Right hindlimb (tissue), 1 donor: ENCODE data around the gene IFI27L2.

Source experiments
- DNase-seq: peaks from one replicate; pipeline ENCODE4 v3.0.0-alpha.2; 2018

Gene IFI27L2

DNA sequence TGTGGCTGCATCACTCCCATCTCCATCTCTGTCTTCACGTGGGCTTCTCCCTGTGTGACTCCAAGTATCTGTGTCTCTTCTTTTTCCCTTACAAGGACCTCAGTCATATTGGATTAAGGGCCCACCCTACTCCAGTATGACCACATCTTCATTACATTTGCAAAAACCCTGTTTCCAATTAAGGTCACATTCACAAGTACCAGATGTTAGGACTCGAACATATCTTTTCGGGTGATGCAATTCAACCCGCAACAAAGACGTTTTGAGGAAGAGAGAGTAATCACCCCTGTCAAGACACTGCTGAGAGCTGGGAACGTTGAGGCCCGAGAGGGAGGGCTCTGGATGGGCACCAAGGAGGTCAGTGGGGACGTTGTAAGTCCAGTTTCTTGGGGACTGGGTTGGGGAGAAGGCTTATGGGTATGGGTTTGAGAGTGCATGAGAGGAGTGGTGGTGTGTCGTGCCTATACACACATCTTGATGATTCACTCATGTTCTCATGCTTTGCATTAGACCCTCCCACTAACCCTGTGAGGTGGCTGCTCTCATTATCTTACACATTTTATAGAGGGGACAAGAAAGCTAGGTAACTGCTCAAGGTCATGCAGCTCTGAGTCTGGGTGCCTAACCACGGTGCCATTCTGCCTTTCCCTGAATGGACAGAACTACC is 30.9 kb downstream of the IFI27L2 start:
- no peak for DNase-seq

DNA sequence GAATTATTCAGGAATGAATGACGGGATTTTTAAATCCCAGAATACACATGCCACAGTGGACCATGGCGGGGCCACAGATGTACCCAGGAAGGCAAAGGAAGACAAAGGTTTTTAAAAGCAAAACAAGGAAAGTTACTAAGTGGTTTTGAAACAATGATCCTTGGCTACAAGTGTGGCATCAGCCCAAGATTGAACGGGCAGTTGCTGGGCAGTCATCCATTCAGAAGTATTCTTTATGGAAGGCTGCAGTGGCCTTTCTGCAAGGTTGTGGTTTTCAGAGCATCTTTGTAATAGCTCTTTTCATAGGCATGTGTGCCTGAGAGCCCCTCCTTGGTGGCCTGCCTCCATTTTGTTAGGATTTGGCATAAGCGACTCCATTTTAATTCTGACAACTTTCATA is 32.3 kb downstream of the IFI27L2 start:
- DNase-seq, result no peak

DNA sequence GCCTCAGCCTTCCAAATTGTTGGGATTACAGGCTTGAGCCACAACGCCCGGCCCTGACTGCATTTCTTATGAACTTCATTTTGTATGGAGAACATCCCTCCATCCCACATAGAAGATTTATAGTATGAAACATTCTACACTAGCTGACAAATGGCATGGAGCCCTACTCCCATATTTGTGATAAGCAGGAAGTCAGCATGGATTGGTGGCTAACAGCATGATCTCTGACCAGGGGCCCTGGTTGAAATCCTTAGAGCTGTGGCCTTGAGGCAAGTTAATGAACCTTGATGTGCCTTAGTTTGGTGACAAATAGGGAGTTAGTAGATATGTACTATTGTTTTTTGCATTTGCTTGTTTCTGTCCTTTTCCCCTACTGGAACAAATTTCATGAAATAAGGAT is 36.0 kb downstream of the IFI27L2 start:
- no peak for DNase-seq

DNA sequence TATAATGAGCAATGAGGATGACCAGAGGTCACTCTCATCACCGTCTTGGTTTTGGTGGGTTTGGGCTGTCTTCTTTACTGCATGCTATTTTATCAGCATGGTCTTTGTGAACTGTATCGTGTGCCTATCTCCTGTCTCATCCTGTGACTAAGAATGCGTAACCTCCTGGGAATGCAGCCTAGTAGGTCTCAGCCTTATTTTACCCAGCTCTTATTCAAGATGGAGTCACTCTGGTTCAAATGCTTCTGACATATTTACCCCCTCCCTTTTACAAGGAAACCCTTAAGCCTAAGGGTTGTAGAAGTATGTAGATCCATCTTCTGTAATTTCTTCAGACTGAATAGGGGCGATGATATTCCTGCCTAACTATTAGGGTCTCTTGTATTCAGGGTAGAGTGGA is 39.9 kb downstream of the IFI27L2 start:
- no peak for DNase-seq

DNA sequence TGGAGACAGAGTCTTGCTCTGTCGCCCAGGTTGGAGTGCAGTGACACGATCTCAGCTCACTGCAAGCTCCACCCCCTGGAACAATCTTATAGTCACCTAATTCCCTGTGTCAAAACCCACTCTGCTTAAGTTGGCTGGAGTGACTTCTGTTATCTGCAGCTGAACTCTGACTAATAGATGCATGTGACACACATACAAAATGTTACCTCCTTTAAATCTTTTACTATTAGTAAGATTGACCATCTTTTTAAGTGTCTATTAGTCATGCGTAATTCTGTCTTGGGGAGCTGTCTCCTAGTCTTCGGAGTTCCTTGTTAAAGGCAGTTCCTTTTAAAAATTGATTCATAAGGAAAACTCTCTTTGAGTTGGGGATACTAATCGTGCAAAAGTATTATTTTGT is 40.9 kb downstream of the IFI27L2 start:
- no peak for DNase-seq

DNA sequence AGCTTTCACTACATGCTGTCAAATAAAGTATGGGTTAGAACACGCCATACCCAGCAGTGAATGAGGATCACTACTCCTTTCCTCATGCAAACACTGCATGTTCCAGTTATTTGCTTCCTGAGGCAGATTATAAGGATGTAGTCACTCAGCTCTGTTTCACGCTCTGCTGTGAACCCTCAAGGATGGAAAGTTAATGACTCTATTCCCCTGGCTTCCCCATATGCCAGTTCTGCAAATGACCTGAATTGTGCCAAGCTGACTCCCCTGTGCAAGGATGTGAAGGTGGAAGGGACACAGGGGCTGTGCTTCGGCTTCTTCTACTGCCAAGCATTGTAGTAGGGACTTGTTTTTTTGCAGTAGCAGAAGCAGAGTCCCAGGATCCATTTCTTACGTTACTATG is 41.5 kb downstream of the IFI27L2 start:
- DNase-seq, result no peak

DNA sequence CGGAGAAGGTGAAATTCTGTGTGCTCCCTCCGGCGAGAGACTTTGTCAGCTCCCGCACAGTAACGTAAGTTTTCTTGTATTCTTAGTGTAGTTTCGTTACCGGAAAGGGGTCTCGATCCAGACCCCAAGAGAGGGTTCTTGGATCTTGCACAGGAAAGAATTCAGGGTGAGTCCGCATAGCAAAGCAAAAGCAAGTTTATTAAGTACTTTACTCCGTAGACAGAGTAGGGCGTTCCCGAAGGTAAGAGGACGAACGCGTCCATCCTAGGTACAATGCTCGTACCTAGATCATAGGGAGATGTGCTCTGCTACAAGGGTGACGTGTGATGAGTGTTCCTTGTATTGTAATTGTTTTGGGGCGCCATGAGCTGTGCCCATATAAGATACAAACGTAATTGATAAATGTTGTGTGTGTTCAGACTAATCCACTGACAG is 48.0 kb downstream of the IFI27L2 start:
- DNase-seq, result no peak

DNA sequence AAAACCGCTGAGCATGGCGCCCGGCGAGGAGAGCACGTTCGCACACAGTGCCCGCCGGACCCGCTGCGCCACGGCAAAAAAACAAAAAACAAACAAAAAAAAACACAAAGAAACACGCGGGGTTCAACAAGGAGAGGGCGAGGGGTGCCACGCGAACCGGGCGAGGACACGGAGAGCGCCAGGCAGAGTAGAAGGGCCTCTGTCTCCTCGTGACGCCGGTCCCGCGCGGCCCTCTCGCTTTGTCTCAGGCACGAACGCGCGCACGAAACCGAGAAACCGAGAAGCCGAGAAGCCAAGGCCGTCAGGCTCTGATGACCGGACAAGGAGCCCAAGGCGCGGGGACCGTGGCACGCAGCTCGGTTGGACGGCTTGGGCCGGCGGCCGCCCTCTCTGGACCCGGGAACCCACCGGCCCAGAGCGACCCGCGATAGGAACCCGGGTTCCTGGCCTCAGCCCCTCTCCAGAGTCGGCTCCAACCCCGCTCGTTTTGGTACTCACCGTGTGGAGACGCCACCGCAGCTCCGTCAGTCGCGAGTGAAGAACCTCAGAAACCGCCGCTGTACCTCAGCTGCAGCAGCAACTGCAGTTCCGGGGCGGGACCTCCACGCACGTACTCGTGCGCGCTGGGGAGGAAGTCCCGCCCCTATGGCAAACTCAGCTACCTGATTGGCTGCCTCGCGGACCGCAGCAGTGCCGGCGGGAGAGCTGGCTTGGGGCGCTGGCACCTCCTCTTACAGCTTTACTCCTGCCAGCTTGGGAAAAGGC is 48.6 kb downstream of the IFI27L2 start, which contains the start of the genes DDX24 and IFI27L1:
DDX24 (minus strand) TSS at position 582 of the 765 bp plus-strand sequence. CDS start 1,460 bp downstream, outside the sequence.
IFI27L1 (plus strand) TSS at position 690 of the 765 bp plus-strand sequence. CDS start 15,628 bp downstream, outside the sequence.
- DNase-seq, result peak; percentile 97

DNA sequence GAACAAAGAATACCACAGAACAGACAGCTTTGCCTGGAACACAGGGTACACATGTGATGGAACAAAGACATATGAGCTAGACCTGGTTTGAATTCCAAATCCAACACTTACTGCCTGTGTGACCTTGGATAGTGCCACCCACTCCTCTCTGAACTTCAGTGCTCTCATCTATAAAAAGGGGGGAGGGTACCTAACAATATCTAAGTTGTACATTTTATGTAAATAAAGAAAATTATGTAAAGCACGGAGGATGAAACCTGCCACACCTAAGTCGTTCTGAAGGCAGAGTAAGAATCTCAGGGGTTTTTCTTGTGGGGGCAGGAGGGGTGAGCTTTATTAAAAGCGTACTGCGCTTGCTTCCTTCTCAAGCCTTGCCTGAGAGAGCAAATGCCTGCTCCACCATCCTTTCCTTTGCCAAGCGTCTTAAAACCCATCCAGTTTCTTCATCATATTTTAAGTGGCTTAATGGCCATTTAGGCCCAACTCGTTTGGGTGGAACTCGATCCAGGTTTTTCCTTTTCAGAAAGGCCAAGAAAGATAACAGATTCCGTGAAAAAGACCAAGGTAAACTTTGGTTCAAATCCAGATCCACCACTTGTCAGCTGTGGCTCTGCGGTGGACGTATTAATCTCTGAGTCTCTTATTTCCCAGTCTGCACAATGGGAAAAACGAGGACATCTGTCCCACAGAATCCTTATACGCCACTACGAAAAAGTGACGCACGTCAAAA is 49.3 kb downstream of the IFI27L2 start:
- DNase-seq, result peak; percentile 49

DNA sequence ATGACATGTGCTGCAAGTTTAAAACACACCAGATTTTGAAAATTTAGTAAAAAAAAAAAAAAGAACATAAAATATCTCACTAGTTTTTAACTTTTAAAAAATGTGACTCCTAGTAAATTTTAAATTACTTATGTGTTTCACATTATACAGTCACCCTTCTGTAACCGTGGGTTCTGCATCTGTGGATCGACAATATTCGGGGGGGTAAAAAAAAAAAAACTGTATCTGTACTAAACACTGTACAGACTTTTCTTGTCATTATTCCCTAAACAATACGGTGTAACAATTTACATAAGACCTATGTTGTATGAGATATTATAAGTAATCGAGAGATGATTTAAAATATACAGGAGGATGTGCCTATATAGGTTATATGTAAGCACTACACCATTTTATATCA is 51.6 kb downstream of the IFI27L2 start:
- DNase-seq, result no peak
